B cell (primary cell): Measurements from ENCODE around the gene HTRA1. TPM values are rescaled to one million over a fixed set of nuclear protein-coding genes. Genes with fewer than 3 reads are reported as not detected.

Experiments
- ATAC-seq: fragments of 200-7000 bp; cut with Tn5 transposase; one replicate; pipeline ENCODE4 v1.10.0; 2021; ENCODE audit warnings: low read depth, mild to moderate bottlenecking, moderate number of reproducible peaks, moderate library complexity
- CTCF ChIA-PET: fragments of 350-600 bp; sonication (Branson Sonifier 250); formaldehyde crosslinking; loops from one replicate; lab custom pipeline; 2021; ENCODE audit warnings: antibody characterized with exemption, inconsistent platforms; lab: Charles Lee
- POLR2A ChIA-PET: fragments of 350-600 bp; sonication (Branson Sonifier 250); formaldehyde crosslinking; loops from one replicate; lab custom pipeline; 2021; ENCODE audit warnings: antibody characterized with exemption; lab: Charles Lee
- DNase-seq: peaks from one replicate; pipeline ENCODE4 v3.0.0; 2013
- H2AFZ ChIP-seq: 2 replicates; pipeline ENCODE4 v1.6.1; 2012; ENCODE audit warnings: mild to moderate bottlenecking, low read depth, low read length; ENCODE audit not compliant: insufficient read depth, poor library complexity, severe bottlenecking
- H3K27ac ChIP-seq, 2 donors: 1 replicate in 1 of 2; 2 replicates in 1 of 2; pipeline ENCODE4 v1.5.1; 2012 to 2013; ENCODE audit warnings: low read length in 2 of 2, mild to moderate bottlenecking in 2 of 2, moderate library complexity in 1 of 2
- H3K27me3 ChIP-seq, 4 experiments: fragments of 200-600 bp in 1 of 4; sonication (generic) in 1 of 4; replicated peaks in 1 of 4; 1 replicate in 2 of 4; 2 replicates in 2 of 4; pipeline versions ENCODE4 v1.6.1 to v1.7.0; 2013 to 2016; ENCODE audit warnings: low read length in 3 of 4, mild to moderate bottlenecking in 2 of 4, mixed read lengths in 1 of 4, moderate library complexity in 1 of 4; ENCODE audit not compliant: insufficient read depth in 4 of 4, control insufficient read depth in 3 of 4; ENCODE audit errors: control extremely low read depth in 1 of 4
- H3K36me3 ChIP-seq, 2 experiments: replicated peaks in 1 of 2; 1 replicate in 1 of 2; 2 replicates in 1 of 2; pipeline versions ENCODE4 v1.6.1 to v1.7.1; 2013; ENCODE audit warnings: low read length in 1 of 2; ENCODE audit not compliant: insufficient read depth in 2 of 2, control insufficient read depth in 1 of 2; ENCODE audit errors: control extremely low read depth in 1 of 2, extremely low read depth in 1 of 2
- H3K4me1 ChIP-seq, 2 donors: fragments of 200-600 bp in 1 of 2; sonication (generic) in 1 of 2; 1 replicate in 1 of 2; 2 replicates in 1 of 2; pipeline versions ENCODE4 v1.5.1 to v1.6.1; 2013 to 2017; ENCODE audit warnings: low read length in 2 of 2; ENCODE audit not compliant: control insufficient read depth in 2 of 2, insufficient read depth in 2 of 2
- H3K4me2 ChIP-seq: replicated peaks from 2 replicates; pipeline ENCODE3; 2012; ENCODE audit warnings: mild to moderate bottlenecking, low read depth, low read length; ENCODE audit not compliant: poor library complexity, severe bottlenecking
- H3K4me3 ChIP-seq, 5 experiments: fragments of 200-600 bp in 1 of 5; sonication (generic) in 1 of 5; 1 replicate in 3 of 5; 2 replicates in 2 of 5; pipeline versions ENCODE4 v1.5.1 to v1.7.0; 2011 to 2016; ENCODE audit warnings: low read length in 4 of 5, mild to moderate bottlenecking in 4 of 5, low read depth in 2 of 5, control low read depth in 1 of 5, moderate library complexity in 1 of 5; ENCODE audit not compliant: insufficient read depth in 1 of 5; ENCODE audit errors: control extremely low read depth in 1 of 5, extremely low read depth in 1 of 5
- H3K79me2 ChIP-seq: fragments of 200-600 bp; sonication (generic); one replicate; pipeline ENCODE4 v1.6.0; 2016; ENCODE audit warnings: low read length; ENCODE audit not compliant: control insufficient read depth, insufficient read depth
- H3K9ac ChIP-seq: fragments of 200-600 bp; sonication (generic); 2 replicates; pipeline ENCODE4 v1.6.1; 2017; ENCODE audit warnings: mild to moderate bottlenecking, low read length, moderate library complexity
- H3K9me3 ChIP-seq, 3 donors: one replicate each; pipeline versions ENCODE4 v1.6.1 to v1.7.1; 2013; ENCODE audit warnings: low read length in 2 of 3; ENCODE audit not compliant: control insufficient read depth in 2 of 3, insufficient read depth in 1 of 3; ENCODE audit errors: control extremely low read depth in 1 of 3
- H4K20me1 ChIP-seq: 2 replicates; pipeline ENCODE4 v1.6.0; 2012; ENCODE audit warnings: mild to moderate bottlenecking, low read length; ENCODE audit not compliant: insufficient read depth, control insufficient read depth, poor library complexity, severe bottlenecking
- H3K27ac Mint-ChIP-seq: one replicate; pipeline ENCODE4 v1.8.0; 2021; ENCODE audit warnings: mixed read lengths
- H3K27me3 Mint-ChIP-seq: one replicate; pipeline ENCODE4 v1.8.0; 2021; ENCODE audit warnings: mixed read lengths
- H3K4me1 Mint-ChIP-seq: one replicate; pipeline ENCODE4 v1.8.0; 2021; ENCODE audit warnings: mixed read lengths
- H3K4me3 Mint-ChIP-seq: one replicate; pipeline ENCODE4 v1.8.0; 2021; ENCODE audit warnings: mixed read lengths
- H3K9me3 Mint-ChIP-seq: one replicate; pipeline ENCODE4 v1.8.0; 2022; ENCODE audit warnings: mixed read lengths; ENCODE audit not compliant: insufficient read depth
- CTCF ChIP-seq: fragments of 200-600 bp; IDR thresholded peaks from one replicate; pipeline ENCODE4 v1.8.0; 2022; ENCODE audit warnings: antibody characterized with exemption, mild to moderate bottlenecking
- EZH2 ChIP-seq: IDR thresholded peaks from 2 replicates; pipeline ENCODE4 v1.6.1; 2012; ENCODE audit warnings: borderline replicate concordance, low read depth, mild to moderate bottlenecking, moderate library complexity, low read length; ENCODE audit not compliant: insufficient read depth, poor library complexity, severe bottlenecking
- WGBS: methylation state at CpG from one replicate; pipeline ENCODE4 v1.1.5; 2013; ENCODE audit warnings: missing lambda C conversion rate; ENCODE audit not compliant: insufficient coverage; 5-methylcytosine and 5-hydroxymethylcytosine counted together
- intact Hi-C: fragments of 100-400 bp; cut with micrococcal nuclease; formaldehyde crosslinking; loops from one replicate; pipeline ENCODE4 v1.10.0; 2022
- polyA plus RNA-seq: library from polyadenylated mRNA; depleted of rRNA; stranded (reverse); fragments of >200 nt; gene quantifications from 2 replicates; pipeline ENCODE4 v1.2.3, GENCODE V29; 2012
- total RNA-seq, 2 donors: library from RNA; stranded (reverse); fragments of 120-200 nt in 1 of 2; gene quantifications; 1 replicate in 1 of 2; 2 replicates in 1 of 2; pipeline versions ENCODE4 v1.2.3 to v1.2.4, GENCODE V29; 2013 to 2022

Gene HTRA1
- total and polyA plus RNA-seq, 2 donors (not counting 1 experiment from before 2014, with no cell fraction given): not detected

GRCh38 chr10:122507616-122508015 lies 46.3 kb downstream of the HTRA1 start:
- ChIA-PET POLR2A (no interaction called here), CTCF (no interaction called here)
- Histone ChIP-seq H3K27me3 (no peaks in the 10 kb centered on the region), H3K27ac (no peak overlapping the region), H2AFZ (no peak overlapping the region), H3K36me3 (no peaks in the 10 kb centered on the region), H3K4me1 (no peaks in the 10 kb centered on the region), H3K4me3 (no peak overlapping the region), H3K9me3 (no peaks in the 10 kb centered on the region), H3K9ac (no peak overlapping the region), H3K79me2 (no peaks in the 10 kb centered on the region), H4K20me1 (no peaks in the 10 kb centered on the region), H3K4me2 (no peak overlapping the region)
- Mint-ChIP-seq H3K4me3 (no peak overlapping the region), H3K27me3 (peaks cover 7% of the 10 kb centered on the region), H3K27ac (no peak overlapping the region), H3K9me3 (no peaks in the 10 kb centered on the region), H3K4me1 (no peaks in the 10 kb centered on the region)
- TF ChIP-seq CTCF: no peak
- no peak for TF ChIP-seq EZH2
- WGBS: 80% methylated on average over 2 of the region's 3 CpGs
- DNase-seq (no peak), ATAC-seq (no peak)
- intact Hi-C loops: no loop called here

- ChIA-PET CTCF (no interaction called here), POLR2A (no interaction called here)
- H3K4me3 ChIP-seq: no peak overlapping the region
- H3K4me1 Mint-ChIP-seq: no peaks in the 10 kb centered on the region
- H3K4me2 ChIP-seq: no peak overlapping the region
- intact Hi-C loops: no loop called here
- no peak for DNase-seq
- H3K9ac ChIP-seq: no peak overlapping the region
- H3K36me3 ChIP-seq: no peaks in the 10 kb centered on the region
- no peak for ATAC-seq
- no peaks in the 10 kb centered on the region for H3K79me2 ChIP-seq
- H3K27ac Mint-ChIP-seq: no peak overlapping the region
- H3K9me3 Mint-ChIP-seq: no peaks in the 10 kb centered on the region
- no peak overlapping the region for H3K27ac ChIP-seq
- TF ChIP-seq EZH2: no peak
- TF ChIP-seq CTCF: no peak
- no peaks in the 10 kb centered on the region for H3K27me3 ChIP-seq
- WGBS: 79% methylated on average over 4 of the region's 5 CpGs
- H3K9me3 ChIP-seq: no peaks in the 10 kb centered on the region
- no peaks in the 10 kb centered on the region for H3K4me1 ChIP-seq
- H2AFZ ChIP-seq: no peak overlapping the region
- H3K27me3 Mint-ChIP-seq: peaks cover 7% of the 10 kb centered on the region
- H3K4me3 Mint-ChIP-seq: no peak overlapping the region
- no peaks in the 10 kb centered on the region for H4K20me1 ChIP-seq
These were observed 46.7 kb downstream of the HTRA1 start for GRCh38 chr10:122508021-122508420.
